HG03469 (cell line): ENCODE measurements around the gene OR7C2.

Source experiments
- ATAC-seq: cut with Tn5 transposase; IDR thresholded peaks from one replicate; pipeline ENCODE4 v1.9.1; 2021; ENCODE audit warnings: mild to moderate bottlenecking, moderate library complexity, moderate number of reproducible peaks; ENCODE audit not compliant: unreplicated experiment

OR7C2 gene

DNA sequence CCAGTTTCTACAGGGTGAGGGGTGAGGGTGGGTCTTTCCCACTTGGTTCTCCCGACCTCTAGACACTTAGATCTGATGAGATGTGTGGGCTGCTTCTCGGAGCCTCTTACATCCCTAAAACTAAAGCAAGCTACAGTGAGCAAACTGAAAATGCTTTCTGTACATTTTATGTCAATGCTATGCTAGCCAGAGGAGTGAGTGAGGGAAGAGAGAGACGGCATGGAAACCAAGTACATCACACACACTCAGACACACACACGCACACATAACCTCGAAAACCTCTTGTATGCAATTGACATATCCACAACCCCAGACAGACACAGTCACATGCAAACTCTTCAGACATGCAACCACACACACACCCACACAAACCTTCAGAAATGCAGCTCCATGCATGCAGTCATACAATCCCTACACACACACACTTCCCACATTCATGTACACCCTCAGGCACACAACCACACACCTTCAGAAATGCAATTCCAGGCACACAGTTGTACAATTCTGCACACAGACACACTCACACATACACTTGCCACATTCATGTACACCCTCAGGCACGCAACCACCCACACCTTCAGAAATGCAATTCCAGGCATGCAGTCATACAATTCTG lies 37.0 kb downstream of the OR7C2 start:
- ATAC-seq = no peak

DNA sequence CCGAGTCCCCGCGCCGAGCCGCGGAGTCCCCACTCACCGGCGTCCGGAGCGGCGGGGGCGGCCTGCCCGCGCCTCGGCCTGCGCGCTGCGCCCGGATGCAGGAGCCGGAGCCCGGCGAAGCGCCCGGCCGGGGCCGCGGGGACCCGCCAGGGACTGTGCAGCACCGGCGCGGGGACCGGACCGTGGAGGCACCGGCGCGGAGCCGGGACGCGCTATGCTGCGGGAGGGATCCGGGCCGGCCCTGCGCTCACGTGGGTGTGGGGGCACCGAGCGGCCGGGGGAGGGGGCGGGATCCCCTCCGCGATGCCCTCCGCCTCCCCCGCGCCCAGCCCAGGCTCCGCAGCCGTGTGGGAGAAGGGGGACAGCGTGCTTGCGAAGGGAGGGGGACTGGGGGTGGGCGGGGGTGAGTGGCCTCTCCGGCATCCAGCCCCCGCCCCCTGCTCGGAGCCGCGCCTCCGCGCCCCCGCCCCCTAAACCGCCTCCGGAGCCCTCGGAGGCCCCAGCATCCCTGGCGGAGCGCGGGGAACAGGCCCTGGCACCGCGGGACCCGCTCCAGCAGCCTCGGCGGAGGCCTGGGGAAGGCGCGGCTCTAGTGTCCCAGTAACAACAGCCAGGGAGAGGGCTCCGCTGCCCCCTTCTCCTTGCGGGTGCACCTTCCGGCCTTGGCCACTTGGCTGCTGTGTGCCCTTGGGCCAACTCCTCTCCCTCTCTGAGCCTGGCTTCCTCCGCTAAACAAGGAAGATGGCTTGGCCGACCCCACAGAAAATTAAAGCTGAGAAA lies 38.4 kb downstream of the OR7C2 start, which contains the start of gene SLC1A6:
Gene SLC1A6, minus strand, starts transcription at position 389 of the 780 bp plus-strand sequence. CDS start 6,954 bp downstream, outside the sequence.
- ATAC-seq = no peak

DNA sequence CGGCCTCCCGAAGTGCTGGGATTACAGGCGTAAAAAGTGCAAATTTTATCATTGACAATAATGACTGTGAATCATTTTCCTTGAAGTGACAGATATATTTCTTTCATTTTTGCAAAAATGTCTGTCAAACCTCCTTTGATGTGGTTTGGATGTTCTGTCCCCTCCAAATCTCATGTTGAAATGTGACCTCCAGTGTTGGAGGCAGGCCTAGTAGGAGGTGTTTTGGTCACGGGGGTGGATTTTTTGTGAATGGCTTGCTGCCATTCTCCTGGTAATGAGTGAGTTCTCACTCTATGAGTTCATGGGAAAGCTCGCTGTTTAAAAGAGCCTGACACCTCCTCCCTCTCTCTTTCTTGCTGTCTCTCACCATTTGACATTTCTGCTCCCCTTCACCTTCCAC lies 43.8 kb downstream of the OR7C2 start:
- ATAC-seq = no peak
